ENCODE measurements around the gene GOLGA2. TPM values are rescaled to one million over a fixed set of nuclear protein-coding genes. Genes with fewer than 3 reads are reported as not detected.

Gene GOLGA2
- total RNA-seq, 2 donors from 2014 or later = 53.2 to 138 TPM

DNA sequence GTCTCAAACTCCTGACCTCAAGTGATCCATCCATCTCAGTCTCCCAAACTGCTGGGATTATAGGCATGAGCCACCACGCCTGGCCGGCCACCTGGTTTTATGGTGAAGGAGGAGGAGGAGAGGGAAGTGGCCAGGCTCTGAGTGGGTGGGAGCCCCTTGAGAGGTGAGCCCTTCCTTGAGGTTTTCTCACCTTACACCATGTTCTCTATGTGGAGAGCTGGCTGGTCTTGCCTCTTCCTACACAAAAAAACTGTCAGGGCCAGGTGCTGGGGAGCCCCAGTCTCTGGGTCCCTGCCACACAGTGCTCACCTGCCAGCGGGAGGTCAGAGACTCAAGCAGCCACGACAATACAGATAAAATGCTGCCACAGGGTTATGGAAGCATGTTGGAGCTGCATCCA is 18.3 kb upstream of the GOLGA2 start:
- no peaks in the 10 kb centered on the region for H3K27me3 ChIP-seq
- TF ChIP-seq POLR2A (IDR thresholded peaks at IDR 0.05) (no peak), CTCF (IDR thresholded peaks at IDR 0.05) (no peak)
- ATAC-seq (no peak), DNase-seq (no peak)
- H3K27ac ChIP-seq = no peak overlapping the region
- H3K36me3 ChIP-seq (replicated peaks in 1 of 2; ENCODE audit: insufficient read depth in 1 of 2, low read depth in 2 of 2) = no peaks in the 10 kb centered on the region
- intact Hi-C loops (cut with DNase I) = no loop called here
- H3K4me3 ChIP-seq = no peak overlapping the region
- H3K4me1 ChIP-seq = peaks cover 7% of the 10 kb centered on the region
- no peaks in the 10 kb centered on the region for H3K9me3 ChIP-seq
- WGBS, 2 donors = 72 to 89% methylated on average over 2 to 4 of the region's 4 CpGs

DNA sequence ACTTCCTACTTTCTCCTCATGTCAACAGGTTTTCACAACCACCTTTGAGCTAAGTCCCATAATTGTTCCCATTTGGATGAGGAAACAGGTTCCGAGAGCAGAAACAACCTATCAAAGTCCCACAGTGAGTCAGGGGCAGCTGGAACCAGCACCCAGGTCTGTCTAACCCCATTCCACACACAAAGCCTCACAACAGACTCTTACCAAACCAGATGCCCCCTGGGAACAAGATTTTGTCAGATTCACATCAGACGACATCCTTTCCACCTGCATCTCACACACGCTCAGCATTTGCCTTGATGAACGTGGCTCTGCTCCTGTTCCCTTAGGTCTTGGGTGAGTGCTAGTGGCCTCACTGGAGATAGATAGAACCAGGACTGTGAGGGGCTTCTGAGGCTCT is 17.3 kb upstream of the GOLGA2 start:
- 87 to 97% methylated on average over 4 of the region's 4 CpGs for WGBS, 2 donors
- intact Hi-C loops (cut with DNase I) = no loop called here
- ATAC-seq (no peak), DNase-seq (no peak)
- peaks cover 0 to 2% of the 10 kb centered on the region in 2 donors for H3K36me3 ChIP-seq (replicated peaks in 1 of 2; ENCODE audit: insufficient read depth in 1 of 2, low read depth in 2 of 2)
- no peaks in the 10 kb centered on the region for H3K27me3 ChIP-seq
- H3K4me1 ChIP-seq = peaks cover 7% of the 10 kb centered on the region
- H3K4me3 ChIP-seq = no peak overlapping the region
- no peaks in the 10 kb centered on the region for H3K9me3 ChIP-seq
- no peak overlapping the region for H3K27ac ChIP-seq
- TF ChIP-seq POLR2A (IDR thresholded peaks at IDR 0.05) (no peak), CTCF (IDR thresholded peaks at IDR 0.05) (no peak)

DNA sequence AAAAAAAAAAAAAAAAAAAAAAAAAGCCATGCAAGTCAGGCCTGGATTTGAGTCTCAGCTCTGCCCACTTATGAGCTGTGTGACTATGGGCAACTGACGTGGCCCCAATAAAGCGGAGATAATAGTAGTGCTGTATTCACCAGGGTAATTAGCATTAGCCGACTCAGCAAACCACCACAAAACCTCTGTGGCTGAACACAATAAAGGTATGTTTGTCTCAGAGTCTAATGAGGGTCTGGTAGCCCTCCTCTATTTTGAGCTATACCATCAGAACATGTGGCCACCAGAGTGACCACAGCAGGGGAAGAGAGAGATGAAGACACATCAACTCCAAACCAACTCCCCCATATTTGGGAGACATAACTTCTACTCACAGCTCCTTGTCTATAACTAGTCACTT is 16.2 kb upstream of the GOLGA2 start:
- TF ChIP-seq POLR2A (IDR thresholded peaks at IDR 0.05) (no peak), CTCF (IDR thresholded peaks at IDR 0.05) (no peak)
- Histone ChIP-seq H3K4me3 (no peak overlapping the region), H3K4me1 (peaks cover 7% of the 10 kb centered on the region), H3K27ac (no peak overlapping the region), H3K27me3 (no peaks in the 10 kb centered on the region), H3K9me3 (no peaks in the 10 kb centered on the region), H3K36me3 (replicated peaks in 1 of 2; ENCODE audit: insufficient read depth in 1 of 2, low read depth in 2 of 2) (peaks cover 0 to 2% of the 10 kb centered on the region in 2 donors)
- intact Hi-C loops (cut with DNase I) = no loop called here
- ATAC-seq = no peak
- WGBS, 2 donors = 89 to 94% methylated on average over 3 of the region's 3 CpGs
- DNase-seq = no peak

DNA sequence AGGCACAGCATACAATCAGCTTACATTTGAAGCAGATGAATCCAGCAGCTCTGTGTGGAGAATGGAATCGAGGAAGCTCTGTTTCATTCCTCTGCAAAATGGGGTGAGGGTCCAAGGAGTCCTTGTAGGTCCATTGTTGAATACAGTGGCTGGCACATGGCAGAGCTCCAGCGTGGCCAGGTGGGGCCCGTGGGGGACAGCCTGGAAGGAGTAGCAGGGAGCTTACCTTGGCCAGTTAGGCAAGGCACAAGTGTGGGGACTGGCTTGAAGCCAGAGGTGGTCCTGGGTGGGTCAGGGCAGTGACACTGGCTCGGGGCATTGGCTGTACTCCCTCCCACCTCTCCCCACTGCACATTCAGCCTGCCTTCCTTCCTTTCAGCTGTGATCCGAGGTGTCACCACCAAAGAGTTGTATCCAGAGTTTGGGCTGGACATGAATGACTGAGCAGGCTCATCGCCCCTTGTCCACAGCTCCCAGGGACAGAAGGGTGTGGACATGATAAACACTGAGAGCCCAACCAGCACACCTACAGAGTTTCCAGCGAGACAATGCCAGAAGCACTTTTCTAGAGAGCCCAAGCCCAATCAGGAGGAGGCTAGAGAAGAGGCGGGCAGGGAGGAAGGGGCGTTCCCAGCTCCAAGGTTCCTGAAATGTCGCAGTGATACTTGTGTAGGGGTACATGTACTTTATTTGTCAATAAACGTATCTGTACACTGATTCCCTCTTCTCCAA is 12.6 kb upstream of the GOLGA2 start:
- peaks cover 0 to 2% of the 10 kb centered on the region in 2 donors for H3K36me3 ChIP-seq (replicated peaks in 1 of 2; ENCODE audit: insufficient read depth in 1 of 2, low read depth in 2 of 2)
- no peak for DNase-seq

More for the DNA sequence above, 12.6 kb upstream of the GOLGA2 start:
- Histone ChIP-seq H3K4me3 (no peak overlapping the region), H3K27ac (no peak overlapping the region), H3K27me3 (no peaks in the 10 kb centered on the region), H3K9me3 (no peaks in the 10 kb centered on the region), H3K4me1 (no peaks in the 10 kb centered on the region)
- intact Hi-C loops (cut with DNase I) = no loop called here
- TF ChIP-seq CTCF (IDR thresholded peaks at IDR 0.05) (no peak), POLR2A (IDR thresholded peaks at IDR 0.05) (no peak)
- 73 to 82% methylated on average over 3 to 11 of the region's 11 CpGs for WGBS, 2 donors
- ATAC-seq = no peak

Measured in body of pancreas (tissue), 4 donors.